ENCODE measurements around the gene ITGA7. TPM values are rescaled to one million over a fixed set of nuclear protein-coding genes. Genes with fewer than 3 reads are reported as not detected.

Gene ITGA7
- total and polyA plus RNA-seq, 2 of the 8 experiments (the other 6 are each of a cell fraction or from before 2014, with no cell fraction given): 57.6 to 86.1 TPM

GRCh38 chr12:55715833-55716581 lies 8.3 kb upstream of the ITGA7 start, which contains the start of gene BLOC1S1 (continued):
- TF ChIP-seq EP300 (IDR thresholded peaks at IDR 0.05; ENCODE audit: borderline replicate concordance in 1 of 2, low read depth in 2 of 2, low read length in 2 of 2): peak in 1 of 2 experiments; percentile 85; a peak in 1 of 3 replicates
- TF ChIP-seq RFX5 (IDR thresholded peaks at IDR 0.05; ENCODE audit: borderline replicate concordance, low read depth, low read length): no peak
- TF ChIP-seq ATF2 (IDR thresholded peaks at IDR 0.05; ENCODE audit: low read length): no peak
- no peak for TF ChIP-seq RAD21 (IDR thresholded peaks at IDR 0.05 in 1 of 2, conservative IDR thresholded peaks at IDR 0.05 in 1 of 2; ENCODE audit: low read depth in 2 of 2, low read length in 2 of 2)
- TF ChIP-seq YY1 (IDR thresholded peaks at IDR 0.05; ENCODE audit: low read depth, low read length): 0 out of 2 replicates have a peak, but pooled peaks have one; percentile 28
- peak; percentile 2 to 64 for TF ChIP-seq POLR2A (IDR thresholded peaks at IDR 0.05; ENCODE audit: control extremely low read depth in 1 of 2, low read depth in 2 of 2, low read length in 2 of 2)
- 0 out of 2 replicates have a peak, but pooled peaks have one; percentile 47 for TF ChIP-seq RXRA (IDR thresholded peaks at IDR 0.05; ENCODE audit: insufficient read depth, low read depth, low read length)
- no peak for TF ChIP-seq MAFK (IDR thresholded peaks at IDR 0.05; ENCODE audit: low read depth, low read length)
- TF ChIP-seq, protein P1, sequence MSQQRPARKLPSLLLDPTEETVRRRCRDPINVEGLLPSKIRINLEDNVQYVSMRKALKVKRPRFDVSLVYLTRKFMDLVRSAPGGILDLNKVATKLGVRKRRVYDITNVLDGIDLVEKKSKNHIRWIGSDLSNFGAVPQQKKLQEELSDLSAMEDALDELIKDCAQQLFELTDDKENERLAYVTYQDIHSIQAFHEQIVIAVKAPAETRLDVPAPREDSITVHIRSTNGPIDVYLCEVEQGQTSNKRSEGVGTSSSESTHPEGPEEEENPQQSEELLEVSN (IDR thresholded peaks at IDR 0.05): peak; percentile 78
- peak; percentile 82; the same call in 1 of the 2 replicates for TF ChIP-seq GTF2F1 (IDR thresholded peaks at IDR 0.05; ENCODE audit: borderline replicate concordance, low read depth, low read length)
- TF ChIP-seq CEBPB (IDR thresholded peaks at IDR 0.05; ENCODE audit: low read depth, low read length): peak; percentile 75
- peak; percentile 92 for TF ChIP-seq PHF8 (conservative IDR thresholded peaks at IDR 0.05; ENCODE audit: low read depth, low read length)
- TF ChIP-seq TAF1 (IDR thresholded peaks at IDR 0.05; ENCODE audit: low read depth, low read length): peak; percentile 60
- TF ChIP-seq USF2 (IDR thresholded peaks at IDR 0.05; ENCODE audit: low read length): peak; percentile 100
- TF ChIP-seq, protein P2, sequence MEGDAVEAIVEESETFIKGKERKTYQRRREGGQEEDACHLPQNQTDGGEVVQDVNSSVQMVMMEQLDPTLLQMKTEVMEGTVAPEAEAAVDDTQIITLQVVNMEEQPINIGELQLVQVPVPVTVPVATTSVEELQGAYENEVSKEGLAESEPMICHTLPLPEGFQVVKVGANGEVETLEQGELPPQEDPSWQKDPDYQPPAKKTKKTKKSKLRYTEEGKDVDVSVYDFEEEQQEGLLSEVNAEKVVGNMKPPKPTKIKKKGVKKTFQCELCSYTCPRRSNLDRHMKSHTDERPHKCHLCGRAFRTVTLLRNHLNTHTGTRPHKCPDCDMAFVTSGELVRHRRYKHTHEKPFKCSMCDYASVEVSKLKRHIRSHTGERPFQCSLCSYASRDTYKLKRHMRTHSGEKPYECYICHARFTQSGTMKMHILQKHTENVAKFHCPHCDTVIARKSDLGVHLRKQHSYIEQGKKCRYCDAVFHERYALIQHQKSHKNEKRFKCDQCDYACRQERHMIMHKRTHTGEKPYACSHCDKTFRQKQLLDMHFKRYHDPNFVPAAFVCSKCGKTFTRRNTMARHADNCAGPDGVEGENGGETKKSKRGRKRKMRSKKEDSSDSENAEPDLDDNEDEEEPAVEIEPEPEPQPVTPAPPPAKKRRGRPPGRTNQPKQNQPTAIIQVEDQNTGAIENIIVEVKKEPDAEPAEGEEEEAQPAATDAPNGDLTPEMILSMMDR (IDR thresholded peaks at IDR 0.05; ENCODE audit: control extremely low read depth in 1 of 3, insufficient read depth in 1 of 3, low read depth in 1 of 3, low read length in 3 of 3): no peak
- TF ChIP-seq TBP (IDR thresholded peaks at IDR 0.05; ENCODE audit: low read depth, low read length): peak; percentile 31; the same call in 1 of the 2 replicates
- peak; percentile 93 for TF ChIP-seq SAP30 (IDR thresholded peaks at IDR 0.05; ENCODE audit: insufficient read depth, insufficient replicate concordance, low read length)
